ENCODE data around the gene AAMP. TPM values are rescaled to one million over a fixed set of nuclear protein-coding genes. Genes with fewer than 3 reads are reported as not detected.
A peak's percentile ranks its signal among the peaks of the same experiment; 100 is the strongest.

Gene AAMP
- total and polyA plus RNA-seq, 2 experiments from 2014 or later, result 90.8 to 203 TPM

- ATAC-seq, result no peak
- Histone ChIP-seq H3K27me3 (ENCODE audit: insufficient read depth) (no peaks in the 10 kb centered on the region), H3K4me3 (peak overlapping the region; percentile 37; the same call in 1 of the 2 replicates), H3K9me2 (ENCODE audit: insufficient read depth) (no peaks in the 10 kb centered on the region), H4K20me1 (replicated peaks; ENCODE audit: insufficient read depth) (peaks cover 63% of the 10 kb centered on the region), H3K79me2 (replicated peaks; ENCODE audit: insufficient read depth) (peaks cover 77% of the 10 kb centered on the region), H2AFZ (no peak overlapping the region), H3F3A (replicated peaks; ENCODE audit: low read depth) (peaks cover 3% of the 10 kb centered on the region; the same call in 1 of the 2 replicates), H3K4me2 (peak overlapping the region; percentile 92), H3K27ac (ENCODE audit: low read depth) (peak overlapping the region; percentile 55; the same call in 1 of the 2 replicates), H3K36me3 (ENCODE audit: insufficient read depth) (0 out of 2 replicates have a peak, but pooled peaks cover 14% of the 10 kb centered on the region), H3K4me1 (ENCODE audit: insufficient read depth) (peaks cover 37% of the 10 kb centered on the region)
- no peak for DNase-seq (ENCODE audit: low spot score)
- no peaks in the 10 kb centered on the region for H3K9me3 Mint-ChIP-seq
- peaks cover 28% of the 10 kb centered on the region for H3K4me1 Mint-ChIP-seq
- peaks cover 13% of the 10 kb centered on the region for H3K27me3 Mint-ChIP-seq (ENCODE audit: insufficient read depth, low read depth, poor library complexity)
- peaks cover 31% of the 10 kb centered on the region for H3K36me3 Mint-ChIP-seq (ENCODE audit: low read depth)
- no peak overlapping the region; the same call in 2 of the 3 replicates for H3K4me3 Mint-ChIP-seq
- TF ChIP-seq CREB1 (CRISPR knock-in tag; IDR thresholded peaks at IDR 0.05; ENCODE audit: low read depth), result no peak
- TF ChIP-seq EZH2 (IDR thresholded peaks at IDR 0.05; ENCODE audit: low read depth, unreplicated experiment), result no peak
- TF ChIP-seq ETS1 (IDR thresholded peaks at IDR 0.05), result no peak
- TF ChIP-seq POLR2AphosphoS5 (IDR thresholded peaks at IDR 0.05; ENCODE audit: low read depth), result no peak
- peak overlapping the region; percentile 49; the same call in 1 of the 2 replicates for H3K27ac Mint-ChIP-seq
Measured at GRCh38 chr2:218219934-218220333, 50.0 kb downstream of the AAMP start.

GRCh38 chr2:218218268-218219185, 51.4 kb downstream of the AAMP start:
- no peaks in the 10 kb centered on the region for H3K9me2 ChIP-seq (ENCODE audit: insufficient read depth)
- H3K36me3 ChIP-seq (ENCODE audit: insufficient read depth), result 0 out of 2 replicates have a peak, but pooled peaks cover 11% of the 10 kb centered on the region
- H3K4me2 ChIP-seq, result peak overlapping the region; percentile 92
- Mint-ChIP-seq H3K27ac (peak overlapping the region; percentile 92), H3K36me3 (ENCODE audit: low read depth) (peaks cover 26% of the 10 kb centered on the region), H3K4me3 (peak overlapping the region; percentile 89), H3K9me3 (no peaks in the 10 kb centered on the region), H3K27me3 (ENCODE audit: insufficient read depth, low read depth, poor library complexity) (peaks cover 13% of the 10 kb centered on the region), H3K4me1 (peaks cover 28% of the 10 kb centered on the region)
- H3K79me2 ChIP-seq (replicated peaks; ENCODE audit: insufficient read depth), result peaks cover 63% of the 10 kb centered on the region
- H3K27me3 ChIP-seq (ENCODE audit: insufficient read depth), result no peaks in the 10 kb centered on the region
- DNase-seq (ENCODE audit: low spot score) (no peak), ATAC-seq (no peak)
- peaks cover 49% of the 10 kb centered on the region for H4K20me1 ChIP-seq (replicated peaks; ENCODE audit: insufficient read depth)
- H2AFZ ChIP-seq, result no peak overlapping the region
- peaks cover 37% of the 10 kb centered on the region for H3K4me1 ChIP-seq (ENCODE audit: insufficient read depth)
- H3F3A ChIP-seq (replicated peaks; ENCODE audit: low read depth), result peaks cover 3% of the 10 kb centered on the region; the same call in 1 of the 2 replicates
- H3K4me3 ChIP-seq, result peak overlapping the region; percentile 99
- peak overlapping the region; percentile 86; the same call in 1 of the 2 replicates for H3K27ac ChIP-seq (ENCODE audit: low read depth)
- TF ChIP-seq POLR2AphosphoS5 (IDR thresholded peaks at IDR 0.05; ENCODE audit: low read depth) (no peak), EZH2 (IDR thresholded peaks at IDR 0.05; ENCODE audit: low read depth, unreplicated experiment) (no peak), NANOG (IDR thresholded peaks at IDR 0.05; ENCODE audit: borderline replicate concordance) (no peak), REST (IDR thresholded peaks at IDR 0.05; ENCODE audit: unreplicated experiment) (no peak), ZNF331 (CRISPR knock-in tag; IDR thresholded peaks at IDR 0.05; ENCODE audit: low read depth) (no peak), ZNF462 (CRISPR knock-in tag; IDR thresholded peaks at IDR 0.05) (no peak)

Measured in GM23338 (cell line).